Fibroblast of skin of right quadriceps (primary cell): ENCODE results near the gene EID1.
A peak's percentile ranks its signal among the peaks of the same experiment; 100 is the strongest.
"Not testable (repeated sequence)": the region's sequence is repeated elsewhere in the genome, so short reads cannot be mapped to it uniquely, and the experiment has no call there.

Source experiments
- DNase-seq: peaks from one replicate; pipeline ENCODE4 v3.0.0-alpha.2; 2013

Gene EID1

GRCh38 chr15:48877630-48878595, at the start of gene EID1:
Gene EID1, plus strand, starts transcription at chr15:48878134. Its CDS starts 43 bp downstream, at chr15:48878177.
- DNase-seq, result peak; percentile 94

- no peak for DNase-seq
Observed at GRCh38 chr15:48828471-48828870, 49.5 kb upstream of the EID1 start.

- DNase-seq, result no peak
Observed at GRCh38 chr15:48828906-48829305, 49.0 kb upstream of the EID1 start.

- DNase-seq, result no peak
Observed at GRCh38 chr15:48832648-48833047, 45.3 kb upstream of the EID1 start.

GRCh38 chr15:48833526-48834239, 44.3 kb upstream of the EID1 start:
- DNase-seq, result no peak

- DNase-seq, result no peak
Observed at GRCh38 chr15:48834756-48835155, 43.2 kb upstream of the EID1 start.

GRCh38 chr15:48842501-48842900, 35.4 kb upstream of the EID1 start:
- no peak for DNase-seq

- no peak for DNase-seq
Observed at GRCh38 chr15:48845123-48845522, 32.8 kb upstream of the EID1 start.

GRCh38 chr15:48850648-48851047, 27.3 kb upstream of the EID1 start:
- no peak for DNase-seq

GRCh38 chr15:48851956-48852355, 26.0 kb upstream of the EID1 start:
- no peak for DNase-seq

- DNase-seq, result not testable (repeated sequence)
Observed at GRCh38 chr15:48854434-48854833, 23.5 kb upstream of the EID1 start.

- DNase-seq, result peak; percentile 59
Observed at GRCh38 chr15:48855501-48856440, 22.2 kb upstream of the EID1 start.

GRCh38 chr15:48856942-48857341, 21.0 kb upstream of the EID1 start:
- peak; percentile 55 for DNase-seq

- DNase-seq, result peak; percentile 79
Observed at GRCh38 chr15:48858401-48858800, 19.5 kb upstream of the EID1 start.

- peak; percentile 17 for DNase-seq
Observed at GRCh38 chr15:48859426-48859825, 18.5 kb upstream of the EID1 start.

- DNase-seq, result peak; percentile 72
Observed at GRCh38 chr15:48861813-48862431, 16.0 kb upstream of the EID1 start.

- no peak for DNase-seq
Observed at GRCh38 chr15:48862705-48863104, 15.2 kb upstream of the EID1 start.

GRCh38 chr15:48865370-48866079, 12.4 kb upstream of the EID1 start:
- peak; percentile 85 for DNase-seq

GRCh38 chr15:48866141-48866563, 11.8 kb upstream of the EID1 start:
- peak; percentile 54 for DNase-seq

GRCh38 chr15:48868023-48868422, 9.9 kb upstream of the EID1 start:
- DNase-seq, result no peak

- peak; percentile 68 for DNase-seq
Observed at GRCh38 chr15:48868536-48868935, 9.4 kb upstream of the EID1 start.

- no peak for DNase-seq
Observed at GRCh38 chr15:48869966-48870365, 8.0 kb upstream of the EID1 start.
